ENCODE measurements around the gene CBX8. TPM values are rescaled to one million over a fixed set of nuclear protein-coding genes. Genes with fewer than 3 reads are reported as not detected.
"Not testable (repeated sequence)": the region's sequence is repeated elsewhere in the genome, so short reads cannot be mapped to it uniquely, and the experiment has no call there.

The CBX8 gene
- total RNA-seq, 4 donors from 2014 or later: 1.7 to 3.5 (median 2.7) TPM

DNA sequence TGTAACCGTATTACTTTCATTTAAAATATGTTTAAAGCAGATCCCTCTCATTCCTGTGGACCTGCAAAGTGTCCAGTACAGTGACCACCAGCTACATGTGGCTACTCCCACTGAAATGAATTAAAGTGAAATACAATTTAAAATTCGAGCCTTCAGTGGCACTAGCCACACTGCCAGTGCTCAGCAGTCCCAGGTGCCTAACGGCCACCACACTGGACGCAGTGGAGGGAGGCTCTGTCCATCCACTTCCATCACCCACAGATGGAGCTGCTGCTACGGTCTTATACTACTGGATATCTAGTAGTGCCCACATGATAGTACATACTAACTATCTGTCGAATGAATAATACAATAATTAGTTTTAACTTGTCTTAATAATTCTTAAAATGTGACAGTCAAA, 21.2 kb downstream of the CBX8 start:
- Histone ChIP-seq H3K36me3 (no peaks in the 10 kb centered on the region), H3K4me3 (replicated peaks in 1 of 3) (no peak overlapping the region), H3K9me3 (no peaks in the 10 kb centered on the region), H3K27me3 (no peaks in the 10 kb centered on the region), H3K4me1 (peaks cover 7 to 18% of the 10 kb centered on the region in 2 donors), H3K27ac (no peak overlapping the region)
- no peak for DNase-seq
- TF ChIP-seq, protein P1, sequence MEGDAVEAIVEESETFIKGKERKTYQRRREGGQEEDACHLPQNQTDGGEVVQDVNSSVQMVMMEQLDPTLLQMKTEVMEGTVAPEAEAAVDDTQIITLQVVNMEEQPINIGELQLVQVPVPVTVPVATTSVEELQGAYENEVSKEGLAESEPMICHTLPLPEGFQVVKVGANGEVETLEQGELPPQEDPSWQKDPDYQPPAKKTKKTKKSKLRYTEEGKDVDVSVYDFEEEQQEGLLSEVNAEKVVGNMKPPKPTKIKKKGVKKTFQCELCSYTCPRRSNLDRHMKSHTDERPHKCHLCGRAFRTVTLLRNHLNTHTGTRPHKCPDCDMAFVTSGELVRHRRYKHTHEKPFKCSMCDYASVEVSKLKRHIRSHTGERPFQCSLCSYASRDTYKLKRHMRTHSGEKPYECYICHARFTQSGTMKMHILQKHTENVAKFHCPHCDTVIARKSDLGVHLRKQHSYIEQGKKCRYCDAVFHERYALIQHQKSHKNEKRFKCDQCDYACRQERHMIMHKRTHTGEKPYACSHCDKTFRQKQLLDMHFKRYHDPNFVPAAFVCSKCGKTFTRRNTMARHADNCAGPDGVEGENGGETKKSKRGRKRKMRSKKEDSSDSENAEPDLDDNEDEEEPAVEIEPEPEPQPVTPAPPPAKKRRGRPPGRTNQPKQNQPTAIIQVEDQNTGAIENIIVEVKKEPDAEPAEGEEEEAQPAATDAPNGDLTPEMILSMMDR (IDR thresholded peaks at IDR 0.05): no peak
- TF ChIP-seq POLR2A (IDR thresholded peaks at IDR 0.05): no peak
- intact Hi-C loops (cut with DNase I): no loop called here
- 89 to 91% methylated on average over 6 of the region's 6 CpGs for WGBS, 2 donors

DNA sequence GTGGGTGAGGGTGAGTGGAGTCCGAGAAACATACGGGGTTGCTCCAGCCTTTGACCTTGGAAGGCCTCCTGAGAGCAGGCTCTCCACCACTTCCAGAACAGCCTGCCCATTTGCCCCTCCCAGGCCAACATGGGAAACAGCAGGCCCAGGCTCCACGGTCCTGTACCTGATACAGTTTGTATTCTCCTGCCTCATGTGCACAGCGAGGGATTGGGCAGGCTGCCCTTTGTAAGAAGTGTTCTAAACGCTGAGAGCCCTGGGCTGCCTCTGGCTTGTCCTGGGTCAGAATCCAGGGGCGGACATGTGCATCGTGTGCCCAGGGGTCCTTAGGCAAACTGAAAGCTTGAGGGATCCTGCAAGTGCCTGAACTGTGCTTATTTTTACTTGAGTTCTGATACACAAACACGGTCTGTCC, 22.3 kb downstream of the CBX8 start:
- Histone ChIP-seq H3K36me3 (no peaks in the 10 kb centered on the region), H3K4me3 (replicated peaks in 1 of 3) (no peak overlapping the region), H3K4me1 (peaks cover 7 to 18% of the 10 kb centered on the region in 2 donors), H3K27ac (no peak overlapping the region), H3K9me3 (no peaks in the 10 kb centered on the region), H3K27me3 (no peaks in the 10 kb centered on the region)
- TF ChIP-seq POLR2A (IDR thresholded peaks at IDR 0.05): no peak
- TF ChIP-seq, protein P1 (IDR thresholded peaks at IDR 0.05): no peak
- 78 to 81% methylated on average over 6 to 8 of the region's 8 CpGs for WGBS, 2 donors
- intact Hi-C loops (cut with DNase I): no loop called here
- DNase-seq: no peak

DNA sequence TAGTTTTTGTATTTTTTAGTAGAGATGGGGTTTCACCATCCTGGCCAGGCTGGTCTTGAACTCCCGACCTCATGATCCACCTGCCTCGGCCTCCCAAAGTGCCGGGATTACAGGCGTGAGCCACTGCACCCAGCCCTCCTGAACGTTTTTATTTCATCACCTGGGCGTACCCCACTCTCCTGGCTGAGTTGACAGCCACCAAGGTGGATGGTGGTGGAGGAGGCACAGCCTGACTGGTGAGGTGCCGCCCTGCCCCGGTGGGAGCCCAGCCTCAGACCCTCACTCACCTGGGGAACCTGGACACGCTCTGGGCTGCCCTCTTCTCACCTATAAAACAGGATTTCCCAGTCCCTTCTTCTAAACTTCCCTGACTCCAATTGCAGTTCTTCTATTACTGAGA, 24.2 kb downstream of the CBX8 start:
- H3K9me3 ChIP-seq; DNase-seq; H3K4me3 ChIP-seq (replicated peaks in 1 of 3); intact Hi-C loops (cut with DNase I); H3K27ac ChIP-seq; H3K36me3 ChIP-seq; H3K27me3 ChIP-seq: not testable (repeated sequence)
- peaks cover 7 to 11% of the 10 kb centered on the region in 2 donors for H3K4me1 ChIP-seq
- WGBS, 2 donors: 77 to 83% methylated on average over 9 of the region's 9 CpGs

DNA sequence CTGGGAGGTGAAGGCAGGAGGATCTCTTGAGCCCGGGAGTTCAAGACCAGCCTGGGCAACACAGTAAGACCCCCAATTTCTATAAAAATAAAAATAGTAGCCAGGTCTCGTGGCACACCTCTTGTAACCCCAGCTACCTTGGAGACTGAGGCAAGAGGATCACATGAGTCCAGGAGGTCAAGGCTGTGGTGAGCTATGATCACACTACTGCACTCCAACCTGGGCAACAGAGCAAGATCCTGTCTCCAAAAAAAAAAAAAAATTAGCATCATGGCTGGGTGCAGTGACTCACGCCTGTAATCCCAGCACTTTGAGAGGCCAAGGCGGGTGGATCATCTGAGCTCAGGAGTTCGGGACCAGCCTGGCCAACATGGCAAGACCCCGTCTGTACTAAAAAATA, 25.6 kb downstream of the CBX8 start:
- no peak for TF ChIP-seq POLR2A (IDR thresholded peaks at IDR 0.05)
- TF ChIP-seq, protein P1 (IDR thresholded peaks at IDR 0.05): no peak
- WGBS, 2 donors: 91 to 96% methylated on average over 6 of the region's 6 CpGs
- intact Hi-C loops (cut with DNase I): no loop called here
- Histone ChIP-seq H3K36me3 (no peaks in the 10 kb centered on the region), H3K4me1 (no peaks in the 10 kb centered on the region), H3K27ac (no peak overlapping the region), H3K4me3 (replicated peaks in 1 of 3) (no peak overlapping the region), H3K9me3 (no peaks in the 10 kb centered on the region), H3K27me3 (no peaks in the 10 kb centered on the region)
- DNase-seq: no peak

DNA sequence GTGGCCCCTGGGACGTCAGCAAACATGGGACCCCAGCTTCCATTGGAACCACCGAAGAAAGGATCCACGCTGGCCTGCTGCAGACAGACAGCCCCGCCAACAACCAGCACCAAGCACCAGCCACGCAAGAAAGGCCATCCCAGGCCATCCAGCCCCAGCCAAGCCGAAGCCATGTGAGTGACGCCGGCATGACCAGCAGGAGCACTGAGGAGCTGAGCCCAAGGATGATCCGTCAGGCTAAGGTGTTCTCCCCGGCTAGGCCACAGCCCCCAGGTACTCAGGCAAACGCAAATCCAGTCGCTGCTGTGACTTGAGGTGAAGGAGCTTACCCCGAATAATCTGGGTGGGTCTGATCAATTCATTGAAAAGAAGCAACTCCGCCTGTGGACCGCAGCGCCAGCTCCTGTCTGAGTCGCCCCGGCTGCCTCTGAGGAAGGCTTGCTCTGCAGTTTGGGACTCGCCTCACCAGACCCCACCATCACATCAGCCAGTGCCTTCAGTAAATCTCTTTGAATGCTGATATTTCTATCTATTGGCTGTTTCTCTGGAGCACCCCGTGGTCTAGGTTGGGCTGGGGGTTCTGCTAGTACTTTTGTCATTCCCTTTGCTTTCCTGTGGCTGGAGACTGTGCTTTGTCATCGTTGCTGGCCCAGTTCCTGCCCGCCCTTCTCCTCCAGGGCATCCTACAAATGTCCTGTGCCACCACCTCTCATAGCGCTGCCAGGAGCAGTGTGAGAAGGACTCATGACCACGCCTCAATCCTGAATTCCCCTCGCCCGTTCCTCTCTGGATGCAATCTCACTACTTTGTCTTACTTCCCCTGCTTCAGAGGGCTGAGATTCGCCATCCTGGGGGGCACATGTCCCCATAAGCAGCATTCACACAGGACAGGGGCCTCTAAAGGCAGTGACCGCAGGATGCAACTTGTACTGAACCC, 27.0 kb downstream of the CBX8 start:
- Histone ChIP-seq H3K4me3 (replicated peaks in 1 of 3) (no peak overlapping the region), H3K27ac (no peak overlapping the region), H3K9me3 (no peaks in the 10 kb centered on the region), H3K4me1 (no peaks in the 10 kb centered on the region), H3K27me3 (no peaks in the 10 kb centered on the region), H3K36me3 (no peaks in the 10 kb centered on the region)
- TF ChIP-seq POLR2A (IDR thresholded peaks at IDR 0.05): no peak
- TF ChIP-seq, protein P1 (IDR thresholded peaks at IDR 0.05): no peak
- 91 to 92% methylated on average over 17 to 21 of the region's 28 CpGs for WGBS, 2 donors
- intact Hi-C loops (cut with DNase I): no loop called here
- no peak for DNase-seq

All from thyroid gland (tissue), 4 donors.